Ovary (tissue), 9 donors: ENCODE results near the gene TENM4. TPM values are rescaled to one million over a fixed set of nuclear protein-coding genes. Genes with fewer than 3 reads are reported as not detected.

ENCODE experiments used
- DNase-seq, 5 donors: peaks; one replicate each; pipeline ENCODE4 v3.0.0-alpha.2; 2019 to 2020
- H3K27ac ChIP-seq, 2 donors: fragments of 200-600 bp; one replicate each; pipeline versions ENCODE4 v1.5.1 to v1.8.0; 2019 to 2022
- H3K27me3 ChIP-seq: fragments of 200-600 bp; one replicate; pipeline ENCODE4 v1.8.0; 2022
- H3K36me3 ChIP-seq: fragments of 200-600 bp; sonication (generic); one replicate; pipeline ENCODE4 v1.5.1; 2019
- H3K4me1 ChIP-seq: one replicate; pipeline ENCODE4 v1.8.1; 2013; ENCODE audit warnings: mild to moderate bottlenecking, moderate library complexity; ENCODE audit not compliant: insufficient read depth
- H3K4me3 ChIP-seq: fragments of 200-600 bp; sonication (generic); one replicate; pipeline ENCODE4 v1.5.1; 2017
- H3K9me3 ChIP-seq, 2 donors: fragments of 200-600 bp in 1 of 2; sonication (generic) in 1 of 2; one replicate each; pipeline versions ENCODE4 v1.5.1 to v1.8.1; 2013 to 2019; ENCODE audit warnings: mild to moderate bottlenecking in 1 of 2, moderate library complexity in 1 of 2
- CTCF ChIP-seq, 3 donors: fragments of 450-650 bp in 2 of 3; fragments of 200-600 bp in 1 of 3; IDR thresholded peaks; one replicate each; pipeline versions ENCODE4 v1.5.1 to v1.8.0; 2016 to 2022; ENCODE audit warnings: antibody characterized with exemption in 3 of 3, mild to moderate bottlenecking in 1 of 3
- EP300 ChIP-seq: sonication (generic); formaldehyde crosslinking; IDR thresholded peaks from one replicate; pipeline ENCODE4 v1.6.1; 2017; ENCODE audit warnings: antibody characterized with exemption
- POLR2A ChIP-seq: fragments of 450-650 bp; IDR thresholded peaks from one replicate; pipeline ENCODE4 v1.6.1; 2017; ENCODE audit warnings: antibody characterized with exemption, mild to moderate bottlenecking, moderate library complexity
- WGBS, 3 donors: extraction: QIAGEN DNeasy Blood & Tissue Kit in 1 of 3; methylation state at CpG; one replicate each; pipeline versions ENCODE4 v1.1.5 to v1.1.7; 2013 to 2017; 5-methylcytosine and 5-hydroxymethylcytosine counted together
- intact Hi-C, 4 donors: fragments of 100-400 bp; cut with DNase I; formaldehyde crosslinking; loops; one replicate each; pipeline versions ENCODE4 v1.11.0 to v1.15.1; 2022 to 2023
- polyA plus RNA-seq, 2 donors: library from polyadenylated mRNA; stranded (reverse); fragments of 200-250 nt in 1 of 2; fragments of 350-450 nt in 1 of 2; fragmentation: Illumina TruSeq in 1 of 2; extraction: RNeasy Lipid Tissue Mini Kit (QIAGEN cat#74804) in 1 of 2; gene quantifications; one replicate each; pipeline ENCODE4 v1.2.3, GENCODE V29; 2013 to 2014
- total RNA-seq, 7 donors: library from RNA; depleted of rRNA in 2 of 7; stranded (reverse); fragments of >200 nt in 2 of 7; fragmentation: NEBNext Ultra II Directional in 3 of 7; extraction: Animal tissue kit (Norgen Biotek cat#: 25700) in 3 of 7; gene quantifications; one replicate each; pipeline versions ENCODE4 v1.1.0 to v1.2.4, GENCODE V29; 2016 to 2023
- donor health status: DM: no; HTN: no; CAD: no; lungs with moderate emphysema.
- donor health status: DM: no; HTN: no; CAD: no.
- donor health status: Bipolar disorder and iron deficiency.
- donor health status: DM: yes; HTN: yes; CAD: no.
- donor health status: DM: no; HTN: no; CAD: no.
- donor health status: DM: yes; HTN: yes; CAD: no.

The TENM4 gene
- total and polyA plus RNA-seq, 9 donors, result 11.0 to 206 (median 107) TPM

GRCh38 chr11:79265756-79266322 lies 175.0 kb downstream of the TENM4 start:
- no peak for DNase-seq
- Histone ChIP-seq H3K27ac (no peak overlapping the region), H3K4me3 (no peak overlapping the region), H3K4me1 (peaks cover 12% of the 10 kb centered on the region), H3K27me3 (no peaks in the 10 kb centered on the region), H3K36me3 (no peaks in the 10 kb centered on the region), H3K9me3 (no peaks in the 10 kb centered on the region)
- intact Hi-C loops, result no loop called here
- 62 to 74% (median 72%) methylated on average over 4 of the region's 4 CpGs for WGBS, 3 donors
- TF ChIP-seq EP300, result no peak
- TF ChIP-seq CTCF (IDR thresholded peaks at IDR 0.05), result no peak
- TF ChIP-seq POLR2A, result no peak

GRCh38 chr11:79264284-79264683 lies 176.5 kb downstream of the TENM4 start:
- TF ChIP-seq CTCF (IDR thresholded peaks at IDR 0.05) (no peak), POLR2A (no peak), EP300 (no peak)
- H3K27ac ChIP-seq, result peak overlapping the region in 1 of 2 donors; percentile 34
- H3K4me1 ChIP-seq, result peaks cover 8% of the 10 kb centered on the region
- no peak for DNase-seq
- no peaks in the 10 kb centered on the region for H3K36me3 ChIP-seq
- 19 to 48% (median 22%) methylated on average over 6 of the region's 6 CpGs for WGBS, 3 donors
- intact Hi-C loops, result no loop called here
- H3K9me3 ChIP-seq, result no peaks in the 10 kb centered on the region
- no peaks in the 10 kb centered on the region for H3K27me3 ChIP-seq
- H3K4me3 ChIP-seq, result no peak overlapping the region

- intact Hi-C loops, result no loop called here
- peak; percentile 70 to 88 (median 82) for DNase-seq
- Histone ChIP-seq H3K4me3 (no peak overlapping the region), H3K27ac (peak overlapping the region in 1 of 2 donors; percentile 63), H3K27me3 (no peaks in the 10 kb centered on the region), H3K4me1 (peaks cover 8% of the 10 kb centered on the region), H3K9me3 (no peaks in the 10 kb centered on the region), H3K36me3 (no peaks in the 10 kb centered on the region)
- TF ChIP-seq POLR2A, result no peak
- TF ChIP-seq CTCF (IDR thresholded peaks at IDR 0.05), result no peak
- no peak for TF ChIP-seq EP300
- WGBS, 3 donors, result 7 to 28% (median 14%) methylated on average over 7 of the region's 7 CpGs
Measured at GRCh38 chr11:79263001-79263400, 177.8 kb downstream of the TENM4 start.

GRCh38 chr11:79262221-79262620 lies 178.6 kb downstream of the TENM4 start:
- Histone ChIP-seq H3K27me3 (no peaks in the 10 kb centered on the region), H3K9me3 (no peaks in the 10 kb centered on the region), H3K4me3 (no peak overlapping the region), H3K36me3 (no peaks in the 10 kb centered on the region), H3K27ac (peak overlapping the region in 1 of 2 donors; percentile 63), H3K4me1 (peaks cover 8% of the 10 kb centered on the region)
- DNase-seq, result no peak
- TF ChIP-seq CTCF (IDR thresholded peaks at IDR 0.05) (no peak), EP300 (no peak), POLR2A (no peak)
- intact Hi-C loops, result no loop called here
- 18 to 30% (median 18%) methylated on average over 4 of the region's 4 CpGs for WGBS, 3 donors
